ENCODE results near the gene CHPF. TPM values are rescaled to one million over a fixed set of nuclear protein-coding genes. Genes with fewer than 3 reads are reported as not detected.

CHPF gene
- total RNA-seq, 4 donors from 2014 or later, result 32.6 to 70.8 (median 45.5) TPM

DNA sequence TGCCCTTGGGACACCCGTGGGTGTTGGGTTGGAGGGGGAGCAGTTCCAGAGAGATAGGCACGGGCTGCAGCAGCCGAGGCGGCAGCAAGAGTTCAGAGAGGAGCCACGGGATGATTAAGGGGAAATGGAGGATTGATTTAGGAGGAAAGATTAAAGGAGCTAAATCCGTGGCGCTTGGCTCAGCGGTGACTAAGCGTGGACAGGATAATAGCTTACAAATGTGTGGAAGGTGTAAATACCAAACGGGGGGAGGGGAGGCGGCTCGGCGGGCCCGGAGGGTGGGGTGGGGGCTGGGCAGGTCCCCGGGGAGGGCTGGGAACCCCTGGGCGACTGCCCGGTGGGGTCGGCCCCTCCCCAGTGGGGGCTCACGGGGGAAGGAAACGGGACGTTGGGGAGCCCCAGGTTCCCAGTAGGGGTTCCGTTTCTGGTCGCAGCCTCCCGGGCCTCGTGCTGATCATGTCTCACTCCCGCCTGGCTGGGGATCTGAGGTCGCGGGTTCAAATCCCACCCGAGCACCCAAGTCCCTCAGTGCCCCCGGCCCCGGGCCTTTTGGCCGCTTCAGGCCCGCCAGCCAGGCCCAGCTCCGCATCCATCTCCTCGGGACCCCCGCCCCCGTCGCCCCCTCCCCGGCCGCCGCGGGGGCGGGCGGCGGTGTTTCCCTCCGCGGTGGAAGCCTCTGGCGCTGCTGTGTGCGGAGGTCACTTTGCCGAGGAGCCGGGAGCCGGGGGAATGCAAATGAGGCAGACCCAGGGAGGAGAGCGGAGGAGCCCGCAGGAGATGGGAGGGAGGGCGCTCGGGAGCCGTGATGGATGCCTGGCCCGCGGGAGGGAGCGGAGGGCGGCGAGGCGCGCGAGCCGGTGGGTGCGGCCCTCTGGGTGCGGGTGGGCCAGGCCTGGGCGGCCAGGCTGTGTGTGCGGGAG, 21.2 kb downstream of the CHPF start:
- DNase-seq (ENCODE audit: low spot score), result no peak
- peak; percentile 69 for ATAC-seq (ENCODE audit: low FRiP score)
- TF ChIP-seq, protein P1, sequence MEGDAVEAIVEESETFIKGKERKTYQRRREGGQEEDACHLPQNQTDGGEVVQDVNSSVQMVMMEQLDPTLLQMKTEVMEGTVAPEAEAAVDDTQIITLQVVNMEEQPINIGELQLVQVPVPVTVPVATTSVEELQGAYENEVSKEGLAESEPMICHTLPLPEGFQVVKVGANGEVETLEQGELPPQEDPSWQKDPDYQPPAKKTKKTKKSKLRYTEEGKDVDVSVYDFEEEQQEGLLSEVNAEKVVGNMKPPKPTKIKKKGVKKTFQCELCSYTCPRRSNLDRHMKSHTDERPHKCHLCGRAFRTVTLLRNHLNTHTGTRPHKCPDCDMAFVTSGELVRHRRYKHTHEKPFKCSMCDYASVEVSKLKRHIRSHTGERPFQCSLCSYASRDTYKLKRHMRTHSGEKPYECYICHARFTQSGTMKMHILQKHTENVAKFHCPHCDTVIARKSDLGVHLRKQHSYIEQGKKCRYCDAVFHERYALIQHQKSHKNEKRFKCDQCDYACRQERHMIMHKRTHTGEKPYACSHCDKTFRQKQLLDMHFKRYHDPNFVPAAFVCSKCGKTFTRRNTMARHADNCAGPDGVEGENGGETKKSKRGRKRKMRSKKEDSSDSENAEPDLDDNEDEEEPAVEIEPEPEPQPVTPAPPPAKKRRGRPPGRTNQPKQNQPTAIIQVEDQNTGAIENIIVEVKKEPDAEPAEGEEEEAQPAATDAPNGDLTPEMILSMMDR (IDR thresholded peaks at IDR 0.05), result no peak

GRCh38 chr2:219521066-219521880, 22.3 kb downstream of the CHPF start:
- ATAC-seq (ENCODE audit: low FRiP score) (peak; percentile 70), DNase-seq (ENCODE audit: low spot score) (no peak)
- TF ChIP-seq, protein P1 (IDR thresholded peaks at IDR 0.05), result no peak

DNA sequence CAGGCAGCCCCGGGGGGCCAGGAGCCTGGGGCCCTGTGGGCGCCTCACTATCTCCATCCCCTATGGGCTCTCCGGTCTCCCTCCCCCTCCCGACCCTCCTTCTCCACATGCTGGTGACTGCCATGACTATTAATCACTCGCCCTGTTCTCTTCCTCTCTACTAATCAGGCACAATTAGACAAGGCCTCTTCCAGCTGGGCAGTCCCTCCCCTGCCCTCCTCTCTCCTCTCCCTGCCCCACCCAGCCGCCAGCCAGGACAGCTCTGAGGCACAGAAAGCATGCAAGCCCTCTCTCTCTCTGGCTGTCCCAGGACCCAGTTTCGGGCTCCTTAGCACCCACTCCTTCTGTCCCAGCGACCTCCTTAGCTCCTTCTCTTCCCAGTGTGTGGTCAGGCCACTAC, 23.5 kb downstream of the CHPF start:
- DNase-seq (ENCODE audit: low spot score) (no peak), ATAC-seq (ENCODE audit: low FRiP score) (no peak)
- TF ChIP-seq, protein P1 (IDR thresholded peaks at IDR 0.05), result no peak

DNA sequence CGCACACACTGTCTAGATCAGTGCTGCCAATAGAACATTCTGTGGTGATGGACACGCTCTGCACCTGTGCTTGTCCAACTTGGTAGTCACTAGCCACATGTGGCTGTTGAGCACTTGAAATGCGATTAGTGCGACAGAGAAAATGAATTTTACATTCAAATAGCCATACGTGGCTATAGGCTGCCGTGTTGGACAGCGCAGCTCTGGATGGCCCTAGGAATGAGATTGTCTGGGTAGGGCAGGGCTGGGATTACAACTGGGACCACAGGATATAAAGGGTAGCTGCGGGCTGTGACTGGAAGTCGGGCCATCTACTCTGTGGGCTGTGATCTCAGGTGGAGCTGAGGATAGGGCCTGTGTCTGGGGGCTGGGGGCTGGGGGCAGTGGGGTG, 24.1 kb downstream of the CHPF start:
- TF ChIP-seq, protein P1 (IDR thresholded peaks at IDR 0.05), result no peak
- ATAC-seq (ENCODE audit: low FRiP score), result no peak
- no peak for DNase-seq (ENCODE audit: low spot score)

GRCh38 chr2:219517954-219518778, 25.4 kb downstream of the CHPF start:
- TF ChIP-seq, protein P1 (IDR thresholded peaks at IDR 0.05), result no peak
- no peak for ATAC-seq (ENCODE audit: low FRiP score)
- DNase-seq (ENCODE audit: low spot score), result no peak

DNA sequence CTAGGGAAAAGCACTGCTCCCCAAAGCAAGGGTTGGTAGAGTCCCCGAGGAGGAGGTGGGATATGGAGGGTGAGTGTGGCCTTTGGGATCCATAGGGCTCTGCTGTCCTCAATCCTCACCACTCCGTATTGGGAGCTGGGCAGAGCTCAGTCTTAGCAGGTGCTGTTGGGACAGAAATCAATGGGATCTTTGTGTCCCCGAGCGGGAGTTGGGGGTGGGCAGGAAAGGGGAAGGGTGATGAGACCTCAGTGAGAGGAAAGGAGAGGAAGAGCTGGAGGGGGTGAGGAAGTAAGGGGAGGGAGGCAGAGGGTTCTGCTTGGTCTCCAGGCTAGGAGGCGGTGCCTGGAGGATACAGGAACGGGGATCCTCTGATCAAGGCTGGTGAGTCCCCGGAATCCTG, 26.7 kb downstream of the CHPF start:
- TF ChIP-seq, protein P1 (IDR thresholded peaks at IDR 0.05), result no peak
- DNase-seq (ENCODE audit: low spot score), result no peak
- ATAC-seq (ENCODE audit: low FRiP score), result no peak
